ENCODE measurements around the gene PLPP3. TPM values are rescaled to one million over a fixed set of nuclear protein-coding genes. Genes with fewer than 3 reads are reported as not detected.

Gene PLPP3
- not detected for total RNA-seq

GRCh38 chr1:56578963-56579875 lies at the start of gene PLPP3:
Gene PLPP3 (minus strand): TSS chr1:56579563. CDS start chr1:56579016, 547 bp downstream.
- ChIA-PET POLR2A (no interaction called here), CTCF (no interaction called here)
- H3K4me3 Mint-ChIP-seq: peak within 1 kb of the TSS; percentile 67
- no peak for TF ChIP-seq CTCF (IDR thresholded peaks at IDR 0.05)
- no peak for ATAC-seq
- no peak within 1 kb of the TSS for H3K27ac Mint-ChIP-seq
- peaks cover 4% of the 10 kb centered on the region for H3K4me1 Mint-ChIP-seq (ENCODE audit: low read depth)
- intact Hi-C loops (cut with micrococcal nuclease): no loop called here
- peak; percentile 16 for DNase-seq
- H3K9me3 Mint-ChIP-seq: no peaks in the 10 kb centered on the region
- H3K27me3 Mint-ChIP-seq: peaks cover 42% of the 10 kb centered on the region
- H3K36me3 Mint-ChIP-seq (ENCODE audit: low read depth): no peaks in the 10 kb centered on the region

- ChIA-PET POLR2A (no interaction called here), CTCF (no interaction called here)
- Mint-ChIP-seq H3K4me3 (no peak overlapping the region), H3K27me3 (peaks cover 7% of the 10 kb centered on the region), H3K27ac (no peak overlapping the region), H3K36me3 (ENCODE audit: low read depth) (no peaks in the 10 kb centered on the region), H3K4me1 (ENCODE audit: low read depth) (no peaks in the 10 kb centered on the region), H3K9me3 (no peaks in the 10 kb centered on the region)
- intact Hi-C loops (cut with micrococcal nuclease): no loop called here
- TF ChIP-seq CTCF (IDR thresholded peaks at IDR 0.05): no peak
- DNase-seq (no peak), ATAC-seq (no peak)
These were observed 48.3 kb upstream of the PLPP3 start for GRCh38 chr1:56627636-56628039.

- Mint-ChIP-seq H3K27ac (no peak overlapping the region), H3K27me3 (peaks cover 7% of the 10 kb centered on the region), H3K4me3 (no peak overlapping the region), H3K4me1 (ENCODE audit: low read depth) (no peaks in the 10 kb centered on the region), H3K9me3 (no peaks in the 10 kb centered on the region), H3K36me3 (ENCODE audit: low read depth) (no peaks in the 10 kb centered on the region)
- TF ChIP-seq CTCF (IDR thresholded peaks at IDR 0.05): no peak
- intact Hi-C loops (cut with micrococcal nuclease): no loop called here
- ATAC-seq (no peak), DNase-seq (no peak)
- ChIA-PET POLR2A (no interaction called here), CTCF (no interaction called here)
These were observed 47.8 kb upstream of the PLPP3 start for GRCh38 chr1:56627019-56627635.

- Mint-ChIP-seq H3K27ac (no peak overlapping the region), H3K27me3 (peaks cover 7% of the 10 kb centered on the region), H3K9me3 (peaks cover 2% of the 10 kb centered on the region), H3K4me1 (ENCODE audit: low read depth) (no peaks in the 10 kb centered on the region), H3K36me3 (ENCODE audit: low read depth) (no peaks in the 10 kb centered on the region), H3K4me3 (no peak overlapping the region)
- intact Hi-C loops (cut with micrococcal nuclease): no loop called here
- ChIA-PET POLR2A (no interaction called here), CTCF (no interaction called here)
- no peak for DNase-seq
- ATAC-seq: no peak
- TF ChIP-seq CTCF (IDR thresholded peaks at IDR 0.05): no peak
These were observed 47.2 kb upstream of the PLPP3 start for GRCh38 chr1:56626546-56626945.

- Mint-ChIP-seq H3K36me3 (ENCODE audit: low read depth) (no peaks in the 10 kb centered on the region), H3K27ac (no peak overlapping the region), H3K9me3 (peaks cover 2% of the 10 kb centered on the region), H3K4me1 (ENCODE audit: low read depth) (no peaks in the 10 kb centered on the region), H3K4me3 (no peak overlapping the region), H3K27me3 (peaks cover 7% of the 10 kb centered on the region)
- TF ChIP-seq CTCF (IDR thresholded peaks at IDR 0.05): no peak
- intact Hi-C loops (cut with micrococcal nuclease): no loop called here
- POLR2A ChIA-PET: no interaction called here
- ATAC-seq (no peak), DNase-seq (no peak)
- CTCF ChIA-PET: no interaction called here
These were observed 46.6 kb upstream of the PLPP3 start for GRCh38 chr1:56625819-56626440.
